Natural killer cell (primary cell): ENCODE measurements around the gene MCRS1. TPM values are rescaled to one million over a fixed set of nuclear protein-coding genes. Genes with fewer than 3 reads are reported as not detected.

Source experiments
- ATAC-seq, 3 donors: fragments of 150-1000 bp in 2 of 3; fragments of 200-7000 bp in 1 of 3; cut with Tn5 transposase; 1 replicate in 1 of 3; 2 replicates in 2 of 3; pipeline ENCODE4 v1.10.0; 2021; ENCODE audit warnings: mild to moderate bottlenecking in 2 of 3, moderate library complexity in 2 of 3
- DNase-seq, 2 donors: peaks; one replicate each; pipeline versions ENCODE4 v3.0.0 to v3.0.0-alpha.2; 2013 to 2021; ENCODE audit warnings: mixed read lengths in 1 of 2
- H3K27ac ChIP-seq: one replicate; pipeline ENCODE4 v1.5.1; 2013; ENCODE audit warnings: mild to moderate bottlenecking, low read length
- H3K27me3 ChIP-seq: one replicate; pipeline ENCODE4 v1.6.1; 2013; ENCODE audit warnings: low read length; ENCODE audit not compliant: control insufficient read depth, insufficient read depth
- H3K36me3 ChIP-seq: one replicate; pipeline ENCODE4 v1.6.1; 2013; ENCODE audit warnings: low read length; ENCODE audit not compliant: control insufficient read depth, insufficient read depth
- H3K4me1 ChIP-seq: one replicate; pipeline ENCODE4 v1.6.1; 2013; ENCODE audit warnings: low read length; ENCODE audit not compliant: control insufficient read depth, insufficient read depth
- H3K4me3 ChIP-seq: one replicate; pipeline ENCODE4 v1.5.1; 2013; ENCODE audit warnings: low read length
- H3K9me3 ChIP-seq: one replicate; pipeline ENCODE4 v1.6.1; 2013; ENCODE audit warnings: low read length; ENCODE audit not compliant: control insufficient read depth, insufficient read depth
- H3K27ac Mint-ChIP-seq, 2 donors: one replicate each; pipeline ENCODE4 v1.8.0; 2022; ENCODE audit warnings: mild to moderate bottlenecking in 2 of 2, mixed read lengths in 2 of 2, moderate library complexity in 1 of 2
- H3K27me3 Mint-ChIP-seq, 2 donors: one replicate each; pipeline ENCODE4 v1.8.0; 2022; ENCODE audit warnings: low read depth in 2 of 2, mixed read lengths in 2 of 2
- H3K36me3 Mint-ChIP-seq: one replicate; pipeline ENCODE4 v1.8.0; 2022; ENCODE audit warnings: mixed read lengths
- H3K4me1 Mint-ChIP-seq, 2 donors: one replicate each; pipeline ENCODE4 v1.8.0; 2022; ENCODE audit warnings: mixed read lengths in 2 of 2
- H3K4me3 Mint-ChIP-seq: one replicate; pipeline ENCODE4 v1.8.0; 2022; ENCODE audit warnings: mild to moderate bottlenecking, moderate library complexity, mixed read lengths
- H3K9me3 Mint-ChIP-seq, 2 donors: one replicate each; pipeline ENCODE4 v1.8.0; 2022; ENCODE audit warnings: mixed read lengths in 2 of 2
- WGBS: methylation state at CpG from one replicate; pipeline ENCODE4 v1.1.7; 2013; ENCODE audit warnings: missing lambda C conversion rate; ENCODE audit not compliant: insufficient coverage; 5-methylcytosine and 5-hydroxymethylcytosine counted together
- intact Hi-C: fragments of 100-400 bp; cut with micrococcal nuclease; formaldehyde crosslinking; loops from one replicate; pipeline ENCODE4 v1.14.2; 2022
- total RNA-seq, 4 donors: library from RNA; stranded (reverse); fragments of 120-200 nt in 1 of 4; gene quantifications; one replicate each; pipeline versions ENCODE4 v1.2.3 to v1.2.4, GENCODE V29; 2013 to 2022
- TF ChIP-seq, protein P1 (sequence below): fragments of 200-600 bp; IDR thresholded peaks from one replicate; pipeline ENCODE4 v1.8.0; 2022; ENCODE audit warnings: antibody characterized with exemption

MCRS1 gene
- total RNA-seq, 3 donors from 2014 or later (not counting 1 experiment from before 2014, with no cell fraction given) = 78.4 to 96.5 (median 83.9) TPM

DNA sequence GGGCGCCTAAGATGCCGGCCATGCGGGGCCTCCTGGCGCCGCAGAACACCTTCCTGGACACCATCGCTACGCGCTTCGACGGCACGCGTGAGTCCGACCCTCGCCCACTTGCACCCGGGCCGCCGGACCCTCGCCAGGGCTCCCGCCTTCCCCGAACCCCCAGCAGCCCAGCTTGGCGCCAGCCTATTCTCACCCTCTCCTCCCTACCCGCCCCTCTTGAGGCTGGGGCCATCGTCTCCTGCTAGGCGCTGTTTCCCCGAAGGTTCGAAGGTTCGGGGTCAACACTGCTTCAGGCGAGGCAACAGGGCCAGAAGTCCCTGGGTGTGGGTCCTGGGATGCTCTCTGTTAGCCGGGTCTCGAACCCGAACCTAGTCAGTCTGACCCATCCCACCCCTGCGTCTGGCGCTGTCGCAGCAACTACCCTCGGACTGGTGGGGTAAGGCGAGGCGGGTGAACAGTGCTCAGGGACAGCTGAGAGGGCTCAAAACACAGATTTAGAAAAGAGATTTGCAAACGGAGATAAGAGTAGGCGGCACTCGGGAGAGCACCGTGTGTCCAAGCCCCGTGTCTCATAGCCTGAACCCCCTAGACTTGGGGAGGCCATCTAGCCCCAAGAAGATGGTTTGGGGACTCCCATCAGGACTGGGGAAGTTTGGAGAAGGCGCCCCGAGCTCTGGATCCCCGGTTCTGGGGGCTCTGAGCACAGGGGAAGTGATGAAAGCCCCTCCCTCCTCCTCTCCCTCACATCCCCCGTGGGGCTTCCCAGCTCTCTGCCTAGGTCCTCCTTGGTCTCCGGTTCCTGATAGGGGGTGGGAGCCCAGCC is 28.3 kb downstream of the MCRS1 start:
- H3K36me3 Mint-ChIP-seq = no peaks in the 10 kb centered on the region
- no peak for ATAC-seq
- peaks cover 20% of the 10 kb centered on the region for H3K4me1 ChIP-seq
- H3K27me3 ChIP-seq = peaks cover 24% of the 10 kb centered on the region
- no peak overlapping the region for H3K27ac ChIP-seq
- peak in 1 of 2 donors; percentile 28 for DNase-seq
- H3K4me3 Mint-ChIP-seq = peak overlapping the region; percentile 72
- H3K9me3 ChIP-seq = no peaks in the 10 kb centered on the region
- peaks cover 0 to 16% of the 10 kb centered on the region in 2 donors for H3K4me1 Mint-ChIP-seq
- peaks cover 19 to 29% of the 10 kb centered on the region in 2 donors for H3K27me3 Mint-ChIP-seq
- TF ChIP-seq, protein P1, sequence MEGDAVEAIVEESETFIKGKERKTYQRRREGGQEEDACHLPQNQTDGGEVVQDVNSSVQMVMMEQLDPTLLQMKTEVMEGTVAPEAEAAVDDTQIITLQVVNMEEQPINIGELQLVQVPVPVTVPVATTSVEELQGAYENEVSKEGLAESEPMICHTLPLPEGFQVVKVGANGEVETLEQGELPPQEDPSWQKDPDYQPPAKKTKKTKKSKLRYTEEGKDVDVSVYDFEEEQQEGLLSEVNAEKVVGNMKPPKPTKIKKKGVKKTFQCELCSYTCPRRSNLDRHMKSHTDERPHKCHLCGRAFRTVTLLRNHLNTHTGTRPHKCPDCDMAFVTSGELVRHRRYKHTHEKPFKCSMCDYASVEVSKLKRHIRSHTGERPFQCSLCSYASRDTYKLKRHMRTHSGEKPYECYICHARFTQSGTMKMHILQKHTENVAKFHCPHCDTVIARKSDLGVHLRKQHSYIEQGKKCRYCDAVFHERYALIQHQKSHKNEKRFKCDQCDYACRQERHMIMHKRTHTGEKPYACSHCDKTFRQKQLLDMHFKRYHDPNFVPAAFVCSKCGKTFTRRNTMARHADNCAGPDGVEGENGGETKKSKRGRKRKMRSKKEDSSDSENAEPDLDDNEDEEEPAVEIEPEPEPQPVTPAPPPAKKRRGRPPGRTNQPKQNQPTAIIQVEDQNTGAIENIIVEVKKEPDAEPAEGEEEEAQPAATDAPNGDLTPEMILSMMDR = no peak
- H3K27ac Mint-ChIP-seq = peak overlapping the region in 1 of 2 donors; percentile 28
- H3K36me3 ChIP-seq = no peaks in the 10 kb centered on the region
- intact Hi-C loops = no loop called here
- WGBS = 19% methylated on average over 46 of the region's 47 CpGs
- no peak overlapping the region for H3K4me3 ChIP-seq
- H3K9me3 Mint-ChIP-seq = no peaks in the 10 kb centered on the region

DNA sequence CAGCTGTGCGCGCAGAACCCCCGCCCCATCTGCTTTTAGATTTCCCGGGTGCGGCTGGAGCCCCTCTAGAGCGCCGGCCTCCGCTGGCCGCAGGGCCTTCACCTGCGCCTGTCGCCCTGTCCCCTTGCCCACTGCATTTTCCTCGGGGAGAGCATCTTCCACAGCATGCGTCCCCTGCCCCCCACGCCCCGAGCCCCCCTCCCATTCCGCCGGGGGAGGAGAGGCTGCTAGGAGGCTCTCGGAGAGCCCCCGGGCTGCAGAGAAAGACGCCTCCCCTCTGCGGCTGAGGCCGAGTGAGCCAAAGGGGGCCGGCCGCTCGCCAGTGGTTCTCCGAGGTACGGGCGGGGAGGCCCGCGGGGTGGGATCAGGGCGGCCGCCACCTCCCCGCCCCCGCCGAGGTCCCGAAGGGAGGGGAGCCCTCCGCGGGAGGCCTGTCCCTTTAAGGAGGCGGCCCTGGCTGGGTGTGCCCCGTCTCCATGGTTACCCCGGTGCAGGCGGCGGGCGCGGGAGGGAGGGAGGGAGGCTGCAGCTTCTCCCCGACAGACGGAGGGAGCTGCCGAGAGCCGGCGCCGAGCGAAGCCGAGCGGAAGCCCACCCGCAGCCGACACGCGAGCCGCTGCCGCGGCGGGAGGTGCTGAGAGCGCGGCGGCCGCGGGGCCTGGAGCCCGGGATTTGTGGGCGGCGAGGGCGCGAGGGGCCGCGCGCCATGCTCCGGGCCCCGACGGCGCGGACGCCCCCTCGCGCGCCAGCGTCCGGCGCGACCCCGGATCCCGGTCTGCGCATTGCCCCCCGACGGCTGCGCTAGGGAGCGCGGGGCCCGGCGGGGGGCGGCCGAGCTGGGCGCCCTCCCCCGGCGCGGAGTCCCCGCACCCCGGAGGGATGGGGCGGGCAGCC is 29.2 kb downstream of the MCRS1 start, which contains the start of gene KCNH3:
KCNH3 (plus strand) TSS at position 521 of the 894 bp plus-strand sequence. CDS start 387 bp downstream, outside the sequence.
- no peaks in the 10 kb centered on the region for H3K36me3 ChIP-seq
- Mint-ChIP-seq H3K4me3 (peak within 1 kb of the TSS; percentile 71), H3K36me3 (no peaks in the 10 kb centered on the region), H3K4me1 (peaks cover 0 to 15% of the 10 kb centered on the region in 2 donors), H3K27me3 (peaks cover 18 to 31% of the 10 kb centered on the region in 2 donors), H3K9me3 (no peaks in the 10 kb centered on the region), H3K27ac (peak within 1 kb of the TSS in 1 of 2 donors; percentile 44)
- H3K9me3 ChIP-seq = no peaks in the 10 kb centered on the region
- H3K27ac ChIP-seq = no peak within 1 kb of the TSS
- H3K4me1 ChIP-seq = peaks cover 20% of the 10 kb centered on the region
- peak; percentile 68 to 95 for DNase-seq
- peak; percentile 86 to 89 (median 89) for ATAC-seq
- WGBS = 2% methylated on average over 101 of the region's 107 CpGs
- intact Hi-C loops = no loop called here
- peaks cover 24% of the 10 kb centered on the region for H3K27me3 ChIP-seq
- peak within 1 kb of the TSS; percentile 25 for H3K4me3 ChIP-seq
- TF ChIP-seq, protein P1 = no peak

DNA sequence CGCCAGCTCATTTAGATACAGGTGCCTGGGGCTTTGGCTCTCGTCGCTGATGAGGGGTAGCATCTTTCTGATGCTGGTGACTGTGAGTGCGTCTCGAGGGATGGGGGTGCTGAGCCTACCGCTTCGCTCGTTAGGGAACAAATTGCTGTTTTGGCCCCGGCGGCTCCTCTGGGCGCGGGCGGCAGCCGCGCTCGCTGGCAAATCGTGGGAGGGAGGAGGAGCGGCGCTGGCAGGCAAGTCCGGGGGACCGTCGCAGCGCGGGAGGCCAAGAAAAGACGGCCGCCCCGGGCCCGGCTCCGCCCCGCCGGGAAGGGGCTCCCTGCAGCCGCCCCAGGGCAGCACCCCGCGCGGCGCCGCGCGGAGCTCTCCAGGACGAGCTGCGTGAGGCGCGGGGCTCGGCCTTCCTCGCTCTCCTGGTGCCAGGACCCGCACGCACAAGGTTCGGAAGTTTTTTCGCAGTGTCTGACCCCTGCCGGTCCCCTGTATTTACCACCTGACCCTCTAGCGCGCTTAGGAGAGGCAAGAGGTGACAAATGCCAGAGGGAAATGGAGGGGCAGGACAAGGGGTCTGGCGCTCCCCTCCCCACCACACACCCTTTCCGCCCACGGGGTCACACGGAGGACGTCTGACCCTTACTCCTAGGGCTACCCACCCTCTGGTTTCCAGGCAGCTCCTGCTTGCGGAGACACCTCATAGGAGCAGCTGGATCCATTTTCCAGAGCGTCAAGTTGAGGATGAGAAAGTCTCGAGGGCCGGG is 30.0 kb downstream of the MCRS1 start:
- Histone ChIP-seq H3K36me3 (no peaks in the 10 kb centered on the region), H3K4me1 (peaks cover 20% of the 10 kb centered on the region), H3K4me3 (peak overlapping the region; percentile 25), H3K27me3 (peaks cover 24% of the 10 kb centered on the region), H3K27ac (no peak overlapping the region), H3K9me3 (no peaks in the 10 kb centered on the region)
- Mint-ChIP-seq H3K9me3 (no peaks in the 10 kb centered on the region), H3K27ac (peak overlapping the region in 1 of 2 donors; percentile 44), H3K4me3 (peak overlapping the region; percentile 86), H3K27me3 (peaks cover 11 to 31% of the 10 kb centered on the region in 2 donors), H3K36me3 (no peaks in the 10 kb centered on the region), H3K4me1 (peaks cover 0 to 15% of the 10 kb centered on the region in 2 donors)
- TF ChIP-seq, protein P1 = no peak
- peak in 1 of 2 donors; percentile 56 for DNase-seq
- intact Hi-C loops = no loop called here
- peak in 2 of 3 donors; percentile 20 to 23 for ATAC-seq
- WGBS = 1% methylated on average over 61 of the region's 61 CpGs
